ENCODE data around the gene IP6K3. TPM values are rescaled to one million over a fixed set of nuclear protein-coding genes. Genes with fewer than 3 reads are reported as not detected.

Gene IP6K3
- total RNA-seq, 1 donor from 2014 or later: not detected

GRCh38 chr6:33707771-33708170 is 38.9 kb downstream of the IP6K3 start:
- DNase-seq (ENCODE audit: low spot score): no peak
- Mint-ChIP-seq H3K27ac (no peak overlapping the region), H3K4me1 (ENCODE audit: low read depth) (peaks cover 42% of the 10 kb centered on the region), H3K36me3 (ENCODE audit: low read depth) (peaks cover 26% of the 10 kb centered on the region), H3K27me3 (ENCODE audit: insufficient read depth) (peaks cover 3% of the 10 kb centered on the region), H3K9me3 (no peaks in the 10 kb centered on the region), H3K4me3 (no peak overlapping the region)
- intact Hi-C loops (cut with micrococcal nuclease): no loop called here

- Mint-ChIP-seq H3K4me1 (ENCODE audit: low read depth) (peaks cover 36% of the 10 kb centered on the region), H3K27me3 (ENCODE audit: insufficient read depth) (no peaks in the 10 kb centered on the region), H3K4me3 (no peak overlapping the region), H3K27ac (no peak overlapping the region), H3K9me3 (no peaks in the 10 kb centered on the region), H3K36me3 (ENCODE audit: low read depth) (peaks cover 29% of the 10 kb centered on the region)
- intact Hi-C loops (cut with micrococcal nuclease): no loop called here
- no peak for DNase-seq (ENCODE audit: low spot score)
Observed at GRCh38 chr6:33705955-33706725, 40.6 kb downstream of the IP6K3 start.

GRCh38 chr6:33705268-33705885 is 41.3 kb downstream of the IP6K3 start:
- Mint-ChIP-seq H3K9me3 (no peaks in the 10 kb centered on the region), H3K36me3 (ENCODE audit: low read depth) (peaks cover 23% of the 10 kb centered on the region), H3K27ac (no peak overlapping the region), H3K4me1 (ENCODE audit: low read depth) (peaks cover 33% of the 10 kb centered on the region), H3K4me3 (no peak overlapping the region), H3K27me3 (ENCODE audit: insufficient read depth) (no peaks in the 10 kb centered on the region)
- no peak for DNase-seq (ENCODE audit: low spot score)
- intact Hi-C loops (cut with micrococcal nuclease): no loop called here

DNA sequence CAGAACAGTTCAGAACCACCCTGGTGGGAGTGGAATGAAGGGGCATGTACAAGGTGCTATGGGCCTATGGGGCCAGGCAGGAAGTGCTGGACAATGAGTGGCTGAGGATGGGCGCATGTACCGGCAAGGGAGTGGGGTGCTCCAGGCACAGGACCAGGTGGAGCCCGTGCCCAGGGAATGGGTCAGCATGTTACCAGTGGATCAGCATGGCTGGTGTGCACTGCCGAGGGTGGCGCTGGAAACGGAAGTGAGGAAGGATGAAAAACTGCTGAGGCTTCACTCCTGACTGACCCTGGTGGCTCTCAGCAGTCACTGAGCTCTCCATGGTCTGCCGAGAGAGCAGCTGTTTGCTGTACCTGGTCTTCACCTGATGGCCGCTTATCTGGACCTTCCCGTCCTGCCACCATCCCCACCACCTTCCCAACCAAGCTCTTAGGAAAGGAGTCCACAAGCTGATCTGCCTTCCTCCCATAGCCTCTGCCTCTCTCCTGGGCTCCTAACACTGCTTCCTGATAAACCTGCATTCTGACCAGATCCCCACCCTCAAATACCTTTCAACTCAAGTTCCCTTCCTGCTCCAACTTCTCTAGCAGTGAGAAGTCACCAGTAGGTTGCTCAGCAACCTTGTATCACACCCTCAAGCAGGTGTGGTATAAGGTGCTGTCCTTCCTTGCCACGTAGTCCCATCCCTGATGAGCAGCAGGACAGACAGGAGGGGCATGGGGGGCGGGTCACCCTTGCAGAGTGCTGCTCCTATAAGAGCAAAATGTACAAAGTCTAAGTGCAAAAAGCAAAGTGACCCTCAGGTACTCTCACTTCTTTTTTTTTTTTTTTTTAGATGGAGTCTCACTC is 42.3 kb downstream of the IP6K3 start:
- peaks cover 21% of the 10 kb centered on the region for H3K36me3 Mint-ChIP-seq (ENCODE audit: low read depth)
- H3K27me3 Mint-ChIP-seq (ENCODE audit: insufficient read depth): no peaks in the 10 kb centered on the region
- no peaks in the 10 kb centered on the region for H3K9me3 Mint-ChIP-seq
- H3K27ac Mint-ChIP-seq: no peak overlapping the region
- no peak for DNase-seq (ENCODE audit: low spot score)
- H3K4me3 Mint-ChIP-seq: no peak overlapping the region
- H3K4me1 Mint-ChIP-seq (ENCODE audit: low read depth): peaks cover 31% of the 10 kb centered on the region
- intact Hi-C loops (cut with micrococcal nuclease): no loop called here

DNA sequence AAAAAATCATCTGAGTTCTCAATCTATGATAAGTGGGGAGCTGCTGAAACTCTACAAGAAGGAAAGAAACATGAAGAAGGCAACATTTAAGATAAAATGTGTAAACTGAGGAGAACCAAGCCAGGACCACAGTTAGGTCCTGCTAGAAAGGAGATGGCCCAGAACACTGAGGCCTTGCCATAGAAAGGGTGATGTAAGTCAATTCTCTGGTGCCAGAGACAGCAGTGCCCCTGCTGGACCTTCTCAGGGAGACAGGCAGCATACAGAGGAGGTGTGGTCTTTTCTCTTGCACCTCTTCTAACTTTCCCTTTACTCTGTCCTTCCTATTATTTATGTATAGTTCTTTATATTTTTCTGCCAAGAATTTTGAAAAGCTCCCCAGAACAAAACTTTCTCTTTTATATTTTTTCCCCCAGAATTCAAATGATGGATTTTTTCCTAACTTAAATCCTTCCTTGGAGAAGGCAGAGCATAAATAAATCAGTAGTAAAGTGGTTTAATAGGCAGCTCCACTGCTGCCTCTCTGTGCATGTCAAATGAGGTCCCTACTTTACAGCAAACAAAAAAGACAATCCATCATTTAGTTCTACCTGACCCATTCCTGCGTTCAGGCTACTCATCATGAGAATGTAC is 44.2 kb downstream of the IP6K3 start:
- peaks cover 15% of the 10 kb centered on the region for H3K4me1 Mint-ChIP-seq (ENCODE audit: low read depth)
- intact Hi-C loops (cut with micrococcal nuclease): no loop called here
- DNase-seq (ENCODE audit: low spot score): no peak
- H3K27ac Mint-ChIP-seq: no peak overlapping the region
- H3K27me3 Mint-ChIP-seq (ENCODE audit: insufficient read depth): no peaks in the 10 kb centered on the region
- no peaks in the 10 kb centered on the region for H3K9me3 Mint-ChIP-seq
- no peak overlapping the region for H3K4me3 Mint-ChIP-seq
- H3K36me3 Mint-ChIP-seq (ENCODE audit: low read depth): peaks cover 17% of the 10 kb centered on the region

DNA sequence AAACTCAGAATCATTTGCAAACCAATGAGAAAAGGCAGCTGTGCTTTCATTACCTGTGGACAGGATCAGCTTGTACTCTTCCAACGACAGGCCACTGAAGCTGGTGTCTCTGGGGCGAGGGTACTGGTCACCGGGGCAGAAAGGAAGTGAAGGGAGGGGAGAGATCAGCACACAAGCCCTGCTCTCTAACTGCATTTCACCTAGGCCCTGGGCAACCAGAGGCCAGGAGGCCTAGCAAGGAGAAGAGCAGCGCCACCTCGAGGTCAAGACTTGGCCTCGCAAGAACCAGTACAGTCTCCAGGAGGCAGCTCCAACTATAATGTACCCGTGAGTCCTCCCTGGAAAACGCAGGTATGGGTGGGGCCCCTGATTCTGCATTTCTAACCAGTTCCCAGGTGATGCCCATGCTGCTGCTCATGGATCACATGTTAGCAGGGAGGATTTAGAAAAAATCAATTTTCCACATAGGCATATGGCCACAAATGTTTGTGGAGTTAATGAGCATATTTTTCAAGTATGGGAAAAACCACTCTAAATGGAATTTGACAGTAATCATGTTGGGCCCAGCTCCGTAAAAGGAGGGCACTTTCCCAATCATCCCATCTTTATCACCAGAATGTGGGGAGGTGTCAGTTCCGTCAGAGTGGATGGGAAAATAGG is 46.2 kb downstream of the IP6K3 start:
- H3K27me3 Mint-ChIP-seq (ENCODE audit: insufficient read depth): no peaks in the 10 kb centered on the region
- peak overlapping the region; percentile 1 for H3K27ac Mint-ChIP-seq
- no peaks in the 10 kb centered on the region for H3K9me3 Mint-ChIP-seq
- peaks cover 29% of the 10 kb centered on the region for H3K36me3 Mint-ChIP-seq (ENCODE audit: low read depth)
- DNase-seq (ENCODE audit: low spot score): peak; percentile 69
- peaks cover 31% of the 10 kb centered on the region for H3K4me1 Mint-ChIP-seq (ENCODE audit: low read depth)
- intact Hi-C loops (cut with micrococcal nuclease): loop anchor here (1.0 kb wide), 3 partner anchors 10 to 115 kb away; no protein-coding TSS in a partner anchor
- no peak overlapping the region for H3K4me3 Mint-ChIP-seq

- intact Hi-C loops (cut with micrococcal nuclease): loop anchor here (1.0 to 10.0 kb wide), 4 partner anchors 11 to 245 kb away; partner anchors contain the start of gene ZBTB9
- Mint-ChIP-seq H3K4me1 (ENCODE audit: low read depth) (peaks cover 36% of the 10 kb centered on the region), H3K27me3 (ENCODE audit: insufficient read depth) (no peaks in the 10 kb centered on the region), H3K9me3 (no peaks in the 10 kb centered on the region), H3K27ac (no peak overlapping the region), H3K36me3 (ENCODE audit: low read depth) (peaks cover 29% of the 10 kb centered on the region), H3K4me3 (no peak overlapping the region)
- DNase-seq (ENCODE audit: low spot score): no peak
Observed at GRCh38 chr6:33699739-33700138, 47.0 kb downstream of the IP6K3 start.

- Mint-ChIP-seq H3K4me1 (ENCODE audit: low read depth) (peaks cover 42% of the 10 kb centered on the region), H3K36me3 (ENCODE audit: low read depth) (peaks cover 31% of the 10 kb centered on the region), H3K27ac (peak overlapping the region; percentile 29), H3K27me3 (ENCODE audit: insufficient read depth) (no peaks in the 10 kb centered on the region), H3K9me3 (no peaks in the 10 kb centered on the region), H3K4me3 (no peak overlapping the region)
- DNase-seq (ENCODE audit: low spot score): no peak
- intact Hi-C loops (cut with micrococcal nuclease): loop anchor here (10.0 kb wide), 1 partner anchor 244 kb away; the partner anchor contains the start of gene ZBTB9
Observed at GRCh38 chr6:33699131-33699530, 47.6 kb downstream of the IP6K3 start.

GRCh38 chr6:33698494-33698893 is 48.2 kb downstream of the IP6K3 start:
- no peaks in the 10 kb centered on the region for H3K27me3 Mint-ChIP-seq (ENCODE audit: insufficient read depth)
- intact Hi-C loops (cut with micrococcal nuclease): loop anchor here (10.0 kb wide), 1 partner anchor 244 kb away; the partner anchor contains the start of gene ZBTB9
- peak overlapping the region; percentile 7 for H3K27ac Mint-ChIP-seq
- no peak for DNase-seq (ENCODE audit: low spot score)
- no peaks in the 10 kb centered on the region for H3K9me3 Mint-ChIP-seq
- peaks cover 48% of the 10 kb centered on the region for H3K4me1 Mint-ChIP-seq (ENCODE audit: low read depth)
- H3K4me3 Mint-ChIP-seq: no peak overlapping the region
- H3K36me3 Mint-ChIP-seq (ENCODE audit: low read depth): peaks cover 31% of the 10 kb centered on the region

GRCh38 chr6:33697845-33698244 is 48.9 kb downstream of the IP6K3 start:
- no peaks in the 10 kb centered on the region for H3K9me3 Mint-ChIP-seq
- peaks cover 31% of the 10 kb centered on the region for H3K36me3 Mint-ChIP-seq (ENCODE audit: low read depth)
- H3K27me3 Mint-ChIP-seq (ENCODE audit: insufficient read depth): no peaks in the 10 kb centered on the region
- no peak overlapping the region for H3K4me3 Mint-ChIP-seq
- peak overlapping the region; percentile 92 for H3K27ac Mint-ChIP-seq
- intact Hi-C loops (cut with micrococcal nuclease): loop anchor here (10.0 kb wide), 1 partner anchor 243 kb away; the partner anchor contains the start of gene ZBTB9
- peaks cover 55% of the 10 kb centered on the region for H3K4me1 Mint-ChIP-seq (ENCODE audit: low read depth)
- no peak for DNase-seq (ENCODE audit: low spot score)

DNA sequence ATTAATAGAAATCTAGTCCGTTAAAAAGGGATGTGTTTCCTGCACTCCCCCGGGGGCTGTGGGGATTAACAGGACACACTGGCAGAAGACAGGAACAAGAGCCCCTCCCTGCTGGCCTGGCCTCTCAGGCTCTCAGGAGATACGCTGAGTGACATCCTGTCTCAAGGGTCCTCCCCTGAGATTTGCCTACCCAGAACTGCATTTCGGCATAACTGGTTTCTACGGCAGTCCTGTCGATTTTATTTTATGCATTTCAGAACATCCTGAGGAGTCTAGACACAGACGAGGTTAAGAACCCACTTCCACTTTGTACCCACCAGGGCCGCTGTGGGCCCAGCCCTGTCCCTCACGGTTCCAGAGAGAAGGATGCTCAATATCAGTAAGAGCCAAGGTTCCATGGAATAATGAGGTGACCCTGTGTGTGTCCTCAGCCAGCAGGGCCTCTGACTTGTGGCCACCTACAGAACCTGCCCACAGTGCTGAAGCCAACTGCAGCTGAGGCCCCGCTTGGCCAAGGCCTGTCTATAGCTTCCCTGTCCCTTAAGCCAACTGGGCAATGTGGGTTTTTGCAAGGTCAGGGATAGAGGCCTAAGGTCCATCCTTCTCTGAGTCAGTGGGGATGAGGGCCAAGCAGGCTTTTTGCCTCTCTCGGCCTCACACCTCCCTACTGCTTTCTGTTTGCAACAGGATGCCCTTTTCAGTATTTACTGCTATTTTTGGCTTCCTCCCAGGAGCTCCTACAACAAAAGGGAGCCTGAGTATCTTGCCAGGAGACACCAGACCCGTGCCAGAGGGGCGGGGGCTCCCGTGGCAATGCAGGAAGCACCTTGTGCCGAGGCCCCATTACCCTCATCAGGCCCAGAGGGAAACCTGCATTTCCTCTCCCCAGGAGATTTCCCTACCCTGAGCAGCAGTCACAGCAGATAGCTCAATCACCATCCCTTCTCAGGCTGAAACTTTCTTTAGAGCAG is 49.9 kb downstream of the IP6K3 start:
- Mint-ChIP-seq H3K9me3 (no peaks in the 10 kb centered on the region), H3K4me1 (ENCODE audit: low read depth) (peaks cover 65% of the 10 kb centered on the region), H3K36me3 (ENCODE audit: low read depth) (peaks cover 38% of the 10 kb centered on the region), H3K27ac (peak overlapping the region; percentile 92), H3K27me3 (ENCODE audit: insufficient read depth) (no peaks in the 10 kb centered on the region), H3K4me3 (peak overlapping the region; percentile 62)
- intact Hi-C loops (cut with micrococcal nuclease): loop anchor here (10.0 kb wide), 1 partner anchor 242 kb away; the partner anchor contains the start of gene ZBTB9
- peak; percentile 13 for DNase-seq (ENCODE audit: low spot score)

Data from activated T-helper 1 cell treated with anti-CD3 and anti-CD28 coated beads, Interleukin-12 subunit alpha, Interleukin-12 subunit beta, Interleukin-2, Interleukin-4 antibody, amounts not matched to agents 30 ng/mL and 10 ng/mL and 1 ng/mL, durations not matched to agents 14 hours and 24 hours and 36 hours (primary cell).